HL-60/S4 treated with retinoic acid at 250 ng/mL for 4 days and 3 days (cell line): Measurements from ENCODE around the gene PEX11G.
"Not testable (repeated sequence)": the region's sequence is repeated elsewhere in the genome, so short reads cannot be mapped to it uniquely, and the experiment has no call there.

ENCODE experiments used
- in situ Hi-C: fragments of 300-500 bp; cut with MboI; formaldehyde crosslinking; loops from 2 replicates; pipeline ENCODE4 v1.7.0; 2022; ENCODE audit warnings: low sequenced_read_pairs

PEX11G gene

DNA sequence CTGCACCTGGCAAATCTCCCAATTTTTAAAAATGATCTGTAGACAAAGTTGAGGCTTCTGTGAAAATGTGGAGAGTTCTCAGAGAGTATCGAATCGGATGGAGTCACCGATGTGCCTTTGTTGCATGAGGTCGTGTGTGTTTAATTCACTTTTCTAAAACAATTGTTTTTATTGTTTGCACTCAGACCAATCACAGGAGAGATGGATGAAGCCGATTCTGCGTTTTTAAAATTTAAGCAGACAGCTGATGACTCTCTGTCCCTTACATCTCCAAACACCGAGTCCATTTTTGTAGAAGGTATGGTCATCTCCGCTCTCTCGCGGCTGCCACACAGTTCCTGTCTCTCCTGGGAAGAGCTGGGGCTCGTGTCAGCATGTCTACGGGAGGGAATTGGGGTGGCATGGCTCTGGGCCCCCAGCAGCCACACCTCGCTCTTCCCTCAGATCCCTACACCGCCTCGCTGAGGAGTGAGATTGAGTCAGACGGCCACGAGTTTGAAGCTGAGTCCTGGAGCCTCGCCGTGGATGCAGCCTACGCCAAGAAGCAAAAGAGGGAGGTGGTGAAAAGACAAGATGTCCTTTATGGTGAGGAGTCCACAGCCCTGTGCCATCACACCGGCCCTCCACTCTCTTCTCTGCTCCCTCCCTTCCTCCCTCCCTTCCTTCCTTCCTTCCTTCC lies 47.2 kb downstream of the PEX11G start:
- in situ Hi-C loops, result no loop called here

DNA sequence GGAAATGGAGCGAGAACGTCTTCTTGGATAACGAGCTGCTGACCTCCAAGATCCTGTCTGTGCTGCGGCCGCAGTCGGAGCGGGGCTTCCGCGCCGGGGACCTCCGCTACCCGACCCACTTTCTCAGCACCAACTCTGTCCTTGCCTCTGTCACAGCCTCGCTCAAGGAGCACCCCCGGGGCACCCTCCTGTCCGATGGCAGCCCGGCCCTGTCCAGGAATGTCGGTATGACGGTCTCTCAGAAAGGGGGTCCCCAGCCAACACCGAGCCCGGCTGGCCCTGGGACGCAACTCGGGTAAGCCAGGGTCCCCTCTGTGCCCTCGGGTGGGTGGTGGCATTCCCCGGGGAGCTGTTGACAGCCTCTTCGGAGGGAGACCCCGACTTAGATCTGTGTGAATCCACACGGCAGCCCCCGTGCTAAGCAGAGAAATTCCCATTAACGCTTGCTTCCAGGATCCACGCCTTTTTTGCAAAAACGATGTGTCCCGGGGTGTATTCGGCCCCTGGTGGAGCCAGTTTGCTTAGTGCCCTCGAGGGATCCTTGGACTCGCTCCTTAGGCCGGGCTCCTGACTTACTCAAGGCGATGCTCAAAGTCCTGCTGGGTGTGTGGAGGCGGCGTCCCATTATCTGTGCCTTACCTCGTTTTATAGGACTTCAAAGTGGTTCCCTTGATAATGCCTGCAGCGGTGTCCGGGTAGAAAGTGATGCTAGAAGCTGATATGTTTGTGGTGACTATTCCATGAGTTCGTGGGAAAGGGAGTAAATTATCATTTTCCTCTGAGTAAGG lies 48.5 kb downstream of the PEX11G start:
- in situ Hi-C loops, result no loop called here

DNA sequence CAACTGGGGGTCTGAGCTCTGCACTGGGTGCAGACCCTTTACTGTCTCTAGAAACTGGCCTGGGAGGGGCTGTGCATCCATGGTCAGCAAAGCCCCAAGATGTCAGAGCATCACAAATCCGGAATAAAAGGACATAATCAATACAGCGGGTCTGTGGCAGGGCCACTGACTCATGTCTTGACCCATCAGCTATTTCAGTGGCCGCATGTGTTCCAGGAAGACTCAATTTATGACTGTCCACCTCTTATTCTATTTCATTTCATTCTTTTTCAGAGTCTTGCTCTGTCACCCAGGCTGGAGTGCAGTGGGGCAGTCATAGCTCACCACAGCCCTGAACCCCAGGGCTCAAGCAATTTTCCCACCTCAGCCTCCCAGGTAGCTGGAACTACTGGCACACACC lies 53.2 kb downstream of the PEX11G start:
- in situ Hi-C loops, result no loop called here

DNA sequence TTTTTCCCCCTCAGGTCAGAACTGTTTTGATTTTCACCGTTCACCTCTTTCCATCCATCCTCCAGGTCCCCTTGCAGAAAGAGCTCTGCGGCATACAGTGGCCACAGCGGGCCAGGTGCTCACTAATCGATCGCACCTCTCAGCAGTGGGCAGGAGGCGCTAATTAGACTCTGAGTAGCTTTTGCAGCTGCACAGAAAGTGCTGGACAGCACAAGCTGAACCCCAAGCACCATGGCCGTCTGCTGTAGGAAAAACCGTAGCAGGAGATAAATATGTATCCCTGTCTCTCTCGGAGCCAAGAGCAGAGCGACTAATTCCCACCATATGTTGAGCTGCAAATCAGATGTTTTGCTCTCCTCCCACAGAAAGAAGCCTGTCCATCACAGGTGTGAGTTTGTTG lies 54.4 kb downstream of the PEX11G start:
- in situ Hi-C loops, result no loop called here

DNA sequence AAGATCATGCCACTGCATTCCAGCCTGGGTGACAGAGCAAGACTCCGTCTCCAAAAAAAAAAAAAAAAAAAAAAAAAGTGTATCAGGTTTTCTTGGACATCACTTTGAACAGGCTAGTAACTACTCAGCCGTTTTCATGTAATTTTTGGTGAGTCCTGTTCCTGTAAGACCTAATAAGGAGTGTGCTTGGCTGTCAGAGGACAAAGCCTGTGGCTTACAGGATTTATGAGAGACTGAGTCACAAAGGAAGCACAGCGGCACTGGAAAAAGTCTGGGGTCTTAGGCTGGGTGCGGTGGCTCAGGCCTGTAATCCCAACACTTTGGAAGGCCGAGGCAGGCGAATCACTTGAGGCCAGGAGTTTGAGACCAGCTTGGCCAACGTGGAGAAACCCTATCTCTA lies 55.4 kb downstream of the PEX11G start:
- in situ Hi-C loops, result not testable (repeated sequence)

DNA sequence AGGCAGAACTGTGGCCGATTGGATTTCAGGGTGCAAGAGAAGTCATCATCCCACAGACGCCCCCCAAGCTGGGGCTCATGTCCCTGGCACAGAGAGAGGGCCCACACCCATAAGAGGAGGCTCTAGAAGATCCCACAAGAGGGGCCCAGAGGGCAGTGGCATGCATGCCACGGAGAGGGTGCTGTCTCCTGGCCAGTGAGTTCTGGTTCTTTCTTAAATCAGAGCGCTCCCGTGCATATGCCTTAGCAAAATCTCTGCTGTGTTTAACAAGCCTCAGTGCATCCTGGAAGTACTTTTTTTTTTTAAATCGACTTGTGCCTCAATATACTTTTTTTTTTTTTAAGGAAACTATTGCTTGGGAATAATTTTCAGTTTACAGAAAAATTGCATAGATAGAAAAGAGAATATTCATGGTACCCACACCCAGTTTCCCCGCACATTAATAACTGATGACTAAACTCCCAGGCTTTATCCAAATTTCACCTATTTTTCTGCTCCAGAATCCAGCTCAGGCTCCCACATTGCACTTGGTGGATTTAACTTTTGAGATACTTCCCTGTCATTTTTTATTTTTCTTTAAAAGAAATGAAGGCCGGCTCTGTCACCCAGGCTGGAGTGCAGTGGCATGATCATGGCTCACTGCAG lies 59.1 kb downstream of the PEX11G start:
- in situ Hi-C loops, result no loop called here

DNA sequence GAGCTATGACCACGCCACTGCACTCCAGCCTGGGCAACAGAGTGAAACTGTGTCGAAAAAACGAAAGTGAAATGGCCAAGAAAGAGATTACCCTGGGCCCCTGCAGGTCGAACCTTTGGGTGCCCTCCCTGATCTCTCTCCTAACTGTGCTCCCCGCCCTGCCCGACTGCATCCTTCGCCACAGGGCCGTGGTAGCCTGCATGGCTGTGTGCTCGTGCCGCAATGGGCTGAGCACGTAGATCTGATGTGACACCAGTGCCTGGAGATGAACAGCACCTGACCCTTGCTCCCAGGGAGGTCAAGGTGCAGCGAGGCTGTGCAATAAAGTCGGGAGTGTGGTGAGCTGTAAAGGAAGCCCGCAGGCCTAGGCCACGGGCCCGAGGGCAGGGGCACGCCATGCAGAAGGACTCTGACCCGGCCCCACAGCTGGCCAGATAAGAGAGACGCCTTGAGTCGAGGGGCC lies 60.2 kb downstream of the PEX11G start:
- in situ Hi-C loops, result no loop called here

DNA sequence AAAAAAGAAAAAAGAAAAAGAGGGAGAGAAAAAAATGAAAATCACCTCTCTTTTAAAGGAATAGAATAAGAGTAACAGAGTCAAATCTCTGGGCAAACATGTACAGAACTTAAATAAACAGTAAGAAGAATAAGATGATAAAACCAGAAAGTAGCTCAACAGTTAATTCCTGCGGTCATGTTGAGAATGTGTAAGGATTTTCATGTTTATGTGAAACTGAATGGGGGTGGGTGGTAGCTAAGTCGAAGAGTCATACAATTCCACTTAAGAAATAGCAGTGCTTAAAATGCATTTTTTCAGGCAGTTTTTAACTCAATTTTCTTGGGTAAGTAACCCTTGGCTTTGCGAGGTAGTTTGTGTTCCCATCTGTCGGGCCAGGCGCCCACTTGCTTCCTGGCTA lies 60.9 kb downstream of the PEX11G start:
- in situ Hi-C loops, result no loop called here

DNA sequence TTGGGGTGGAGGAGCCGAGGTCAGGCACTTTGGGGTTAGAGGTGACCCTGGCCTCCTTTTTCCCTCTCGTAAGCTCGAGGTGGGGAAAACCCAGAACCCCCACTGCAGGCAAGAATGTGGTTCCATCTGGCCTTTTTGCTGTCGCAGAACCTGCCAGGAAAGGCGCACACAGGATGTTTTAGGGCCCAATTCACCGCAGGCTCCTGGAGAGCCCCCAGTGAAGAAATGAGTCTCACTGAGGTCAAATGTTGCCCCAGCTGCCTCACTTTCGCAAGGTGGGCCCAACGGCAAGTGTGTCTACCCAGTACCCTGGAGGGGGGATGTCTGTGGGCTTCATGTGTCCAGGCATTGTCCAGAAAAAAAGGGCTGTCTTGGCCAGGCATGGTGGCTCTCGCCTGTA lies 61.8 kb downstream of the PEX11G start:
- in situ Hi-C loops, result no loop called here
